ENCODE results near the gene TTC33. TPM values are rescaled to one million over a fixed set of nuclear protein-coding genes. Genes with fewer than 3 reads are reported as not detected.
A peak's percentile ranks its signal among the peaks of the same experiment; 100 is the strongest.

The TTC33 gene
- total and polyA plus RNA-seq, 9 donors: 13.4 to 23.1 (median 17.7) TPM

DNA sequence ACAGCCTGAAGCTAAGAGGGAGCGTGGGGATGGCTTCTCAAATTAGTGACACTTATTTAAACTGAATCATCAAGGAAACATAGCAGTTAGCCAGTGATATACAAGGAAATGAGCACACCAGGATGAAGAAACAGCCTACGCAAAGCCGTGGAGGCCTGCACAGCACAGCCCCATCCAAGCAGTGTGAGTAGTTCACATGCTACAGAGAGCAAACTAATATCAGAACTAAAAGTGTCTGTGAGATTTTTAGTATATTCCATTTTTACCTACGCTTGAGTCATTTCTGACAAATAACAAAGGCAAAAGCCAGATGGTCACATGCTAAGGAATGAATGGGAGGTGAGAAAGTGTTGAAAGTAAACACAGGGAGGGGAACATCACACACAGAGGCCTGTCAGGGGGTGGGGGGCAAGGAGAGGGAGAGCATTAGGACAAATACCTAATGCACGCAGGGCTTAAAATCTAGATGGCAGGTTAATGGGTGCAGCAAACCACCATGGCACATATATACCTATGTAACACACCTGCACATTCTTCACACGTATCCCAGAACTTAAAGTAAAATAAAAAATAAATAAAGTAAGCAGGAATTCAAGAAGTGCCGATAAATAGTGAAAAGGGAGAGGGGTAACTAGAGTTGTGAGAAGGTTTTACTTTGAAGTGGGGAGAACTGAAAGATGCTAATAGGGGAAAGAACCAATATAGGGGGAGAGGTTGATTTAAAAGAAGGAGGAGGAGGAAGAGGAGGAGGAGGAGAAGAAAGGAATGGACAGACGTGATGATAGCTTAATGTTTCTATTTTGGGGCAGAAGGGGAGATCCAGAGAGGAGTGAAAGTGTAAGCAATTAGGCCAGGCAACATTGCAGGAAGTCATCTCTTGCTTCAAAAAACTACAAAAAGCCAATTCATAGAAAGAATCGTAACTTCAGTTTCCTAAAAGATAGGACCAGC, 177.0 kb downstream of the TTC33 start:
- H3K27ac ChIP-seq (ENCODE audit: low read length): no peak overlapping the region

DNA sequence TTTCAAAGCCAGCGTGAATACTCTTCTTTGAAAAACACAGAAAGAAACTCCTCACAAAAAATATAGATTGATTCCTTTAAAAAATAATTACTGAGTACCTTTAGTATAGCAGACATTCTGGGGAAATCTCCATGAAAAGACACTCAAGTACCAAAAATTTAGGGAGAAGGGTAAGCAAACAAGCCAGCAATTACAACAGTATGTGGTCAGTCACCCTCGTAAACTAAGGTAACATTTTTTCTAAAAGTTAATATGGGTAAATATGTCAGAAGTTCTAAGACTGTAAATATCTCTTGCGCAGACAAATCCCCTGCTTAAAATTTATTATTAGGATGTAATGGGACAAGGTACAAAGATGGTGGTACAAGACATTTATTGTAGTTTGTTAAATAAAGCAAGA, 178.0 kb downstream of the TTC33 start:
- no peaks in the 10 kb centered on the region for H3K27me3 ChIP-seq (ENCODE audit: control insufficient read depth, insufficient read depth, low read length)
- no peak for DNase-seq
- no peaks in the 10 kb centered on the region for H3K36me3 ChIP-seq (ENCODE audit: control insufficient read depth, insufficient read depth, low read length)
- H3K4me1 ChIP-seq (ENCODE audit: control insufficient read depth, insufficient read depth, low read length): peaks cover 2% of the 10 kb centered on the region
- H3K27ac ChIP-seq (ENCODE audit: low read length): no peak overlapping the region
- no peaks in the 10 kb centered on the region for H3K9me3 ChIP-seq (replicated peaks; ENCODE audit: control insufficient read depth, low read depth, low read length)
- no CpG with 5 or more reads among the region's 3 CpGs for WGBS (ENCODE audit: insufficient coverage)
- H3K4me3 ChIP-seq (ENCODE audit: low read length): no peak overlapping the region

More for the DNA sequence above, 177.0 kb downstream of the TTC33 start:
- DNase-seq: no peak
- Histone ChIP-seq H3K36me3 (ENCODE audit: control insufficient read depth, insufficient read depth, low read length) (no peaks in the 10 kb centered on the region), H3K4me3 (ENCODE audit: low read length) (no peak overlapping the region), H3K9me3 (replicated peaks; ENCODE audit: control insufficient read depth, low read depth, low read length) (no peaks in the 10 kb centered on the region), H3K4me1 (ENCODE audit: control insufficient read depth, insufficient read depth, low read length) (no peaks in the 10 kb centered on the region), H3K27me3 (ENCODE audit: control insufficient read depth, insufficient read depth, low read length) (no peaks in the 10 kb centered on the region)
- WGBS (ENCODE audit: insufficient coverage): 58% methylated on average over 2 of the region's 9 CpGs

DNA sequence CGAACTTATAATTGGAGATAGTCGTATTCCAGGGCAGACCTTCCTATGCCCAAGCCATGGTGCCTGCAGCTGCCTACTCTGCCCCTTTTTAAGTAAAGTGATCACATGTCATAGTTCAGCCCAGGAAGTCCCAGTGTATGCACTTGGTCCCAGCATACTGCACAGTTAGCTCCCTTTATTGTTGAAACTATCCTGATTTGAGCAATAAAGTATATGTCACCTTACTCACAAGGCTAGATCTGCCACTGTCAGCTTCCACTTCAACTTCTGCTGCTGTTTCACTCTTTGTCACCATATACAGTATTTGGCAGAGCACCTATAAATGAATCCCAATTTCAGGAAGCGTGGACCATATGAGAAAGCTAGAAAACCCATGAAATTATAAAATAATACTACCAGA, 179.8 kb downstream of the TTC33 start:
- Histone ChIP-seq H3K4me1 (ENCODE audit: control insufficient read depth, insufficient read depth, low read length) (peaks cover 4% of the 10 kb centered on the region), H3K27me3 (ENCODE audit: control insufficient read depth, insufficient read depth, low read length) (no peaks in the 10 kb centered on the region), H3K36me3 (ENCODE audit: control insufficient read depth, insufficient read depth, low read length) (no peaks in the 10 kb centered on the region), H3K27ac (ENCODE audit: low read length) (no peak overlapping the region), H3K9me3 (replicated peaks; ENCODE audit: control insufficient read depth, low read depth, low read length) (no peaks in the 10 kb centered on the region), H3K4me3 (ENCODE audit: low read length) (no peak overlapping the region)
- WGBS (ENCODE audit: insufficient coverage): 60% methylated on average over 1 of the region's 3 CpGs
- DNase-seq: no peak

DNA sequence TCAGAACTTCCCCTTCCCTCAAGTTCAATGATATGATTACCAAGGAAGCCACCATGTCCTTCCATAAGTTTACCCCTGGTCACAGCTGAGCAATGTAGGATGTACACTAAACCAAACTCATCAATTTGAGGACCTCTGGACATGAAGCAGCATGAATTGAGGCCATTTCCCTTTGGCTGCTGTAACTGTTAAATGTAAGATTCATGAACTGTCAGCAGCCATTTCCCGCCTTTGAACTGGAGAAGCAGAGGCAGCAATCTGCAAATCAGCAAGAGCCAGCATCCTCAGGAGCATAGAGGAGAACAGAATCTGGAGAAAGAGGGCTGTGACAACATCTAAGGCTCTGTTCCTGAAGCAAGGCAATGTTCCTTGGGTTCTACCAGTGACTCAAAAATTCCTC, 180.3 kb downstream of the TTC33 start:
- 57% methylated on average over 1 of the region's 1 CpG for WGBS (ENCODE audit: insufficient coverage)
- Histone ChIP-seq H3K27me3 (ENCODE audit: control insufficient read depth, insufficient read depth, low read length) (no peaks in the 10 kb centered on the region), H3K4me3 (ENCODE audit: low read length) (no peak overlapping the region), H3K9me3 (replicated peaks; ENCODE audit: control insufficient read depth, low read depth, low read length) (no peaks in the 10 kb centered on the region), H3K4me1 (ENCODE audit: control insufficient read depth, insufficient read depth, low read length) (peaks cover 4% of the 10 kb centered on the region), H3K27ac (ENCODE audit: low read length) (no peak overlapping the region), H3K36me3 (ENCODE audit: control insufficient read depth, insufficient read depth, low read length) (no peaks in the 10 kb centered on the region)
- DNase-seq: no peak

DNA sequence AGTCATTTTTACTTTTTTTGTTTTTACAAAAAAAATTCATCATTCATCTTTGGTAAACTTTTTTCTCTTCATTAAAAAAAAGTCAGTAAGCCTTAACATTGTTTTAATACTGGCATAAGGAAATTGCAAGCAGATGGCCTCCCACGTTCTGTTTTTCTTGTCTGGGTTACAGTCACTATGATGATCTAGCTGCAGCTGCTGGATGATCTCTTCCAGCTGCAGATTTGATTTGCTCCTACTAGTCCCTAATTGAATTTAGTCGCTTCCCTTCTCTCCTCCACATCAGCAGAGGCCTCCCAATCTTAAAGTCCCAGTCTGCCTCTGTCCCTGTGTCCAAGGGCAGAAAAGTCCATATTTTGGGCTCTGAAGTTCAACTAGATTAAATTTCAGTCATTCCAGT, 182.8 kb downstream of the TTC33 start:
- H3K27ac ChIP-seq (ENCODE audit: low read length): peak overlapping the region; percentile 80
- WGBS (ENCODE audit: insufficient coverage): 16% methylated on average over 2 of the region's 2 CpGs
- H3K27me3 ChIP-seq (ENCODE audit: control insufficient read depth, insufficient read depth, low read length): no peaks in the 10 kb centered on the region
- no peak overlapping the region for H3K4me3 ChIP-seq (ENCODE audit: low read length)
- no peaks in the 10 kb centered on the region for H3K36me3 ChIP-seq (ENCODE audit: control insufficient read depth, insufficient read depth, low read length)
- peak; percentile 95 for DNase-seq
- H3K9me3 ChIP-seq (replicated peaks; ENCODE audit: control insufficient read depth, low read depth, low read length): no peaks in the 10 kb centered on the region
- peaks cover 4% of the 10 kb centered on the region for H3K4me1 ChIP-seq (ENCODE audit: control insufficient read depth, insufficient read depth, low read length)

DNA sequence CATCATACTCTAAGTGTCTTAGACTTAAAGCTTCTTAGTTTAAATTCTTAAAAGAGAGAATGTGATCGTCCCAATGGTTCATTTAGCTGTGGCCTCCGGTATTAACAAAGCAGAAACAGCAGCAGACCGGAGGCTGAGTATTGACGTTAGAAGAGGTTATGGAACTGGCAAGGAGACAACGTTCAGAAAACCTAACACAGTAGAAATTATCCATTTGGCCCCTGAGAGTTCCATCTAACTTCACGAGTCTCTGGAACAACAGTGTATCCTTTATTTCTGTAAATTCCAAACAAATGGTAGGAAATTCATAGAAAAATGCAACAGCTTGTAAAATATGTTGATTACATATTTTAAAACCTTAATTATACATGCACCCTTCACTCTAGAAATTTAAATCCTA, 183.4 kb downstream of the TTC33 start:
- H3K4me3 ChIP-seq (ENCODE audit: low read length): no peak overlapping the region
- peak; percentile 86 for DNase-seq
- H3K27me3 ChIP-seq (ENCODE audit: control insufficient read depth, insufficient read depth, low read length): no peaks in the 10 kb centered on the region
- no peaks in the 10 kb centered on the region for H3K9me3 ChIP-seq (replicated peaks; ENCODE audit: control insufficient read depth, low read depth, low read length)
- H3K27ac ChIP-seq (ENCODE audit: low read length): peak overlapping the region; percentile 80
- peaks cover 4% of the 10 kb centered on the region for H3K4me1 ChIP-seq (ENCODE audit: control insufficient read depth, insufficient read depth, low read length)
- no peaks in the 10 kb centered on the region for H3K36me3 ChIP-seq (ENCODE audit: control insufficient read depth, insufficient read depth, low read length)
- WGBS (ENCODE audit: insufficient coverage): no CpG with 5 or more reads among the region's 6 CpGs

DNA sequence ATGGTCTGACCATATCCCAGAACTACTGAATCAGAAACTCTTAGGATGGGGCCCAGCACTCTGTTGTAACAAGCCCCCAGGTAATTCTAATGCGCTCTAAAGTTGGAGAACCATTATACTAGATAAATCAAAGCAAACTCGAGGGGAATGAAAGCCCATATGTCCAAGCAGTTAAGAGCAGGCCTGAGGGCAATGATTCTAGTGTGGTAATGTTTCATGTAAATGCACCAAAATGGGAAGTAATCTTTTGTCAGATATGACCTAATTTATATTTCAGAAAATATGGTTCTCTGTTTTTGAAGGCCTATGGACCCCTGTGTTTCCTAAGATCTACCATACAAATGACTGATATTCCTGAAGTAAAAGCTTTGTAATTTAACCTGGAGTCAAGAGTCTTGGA, 184.0 kb downstream of the TTC33 start:
- no peaks in the 10 kb centered on the region for H3K9me3 ChIP-seq (replicated peaks; ENCODE audit: control insufficient read depth, low read depth, low read length)
- H3K4me3 ChIP-seq (ENCODE audit: low read length): no peak overlapping the region
- H3K4me1 ChIP-seq (ENCODE audit: control insufficient read depth, insufficient read depth, low read length): peaks cover 4% of the 10 kb centered on the region
- no peaks in the 10 kb centered on the region for H3K36me3 ChIP-seq (ENCODE audit: control insufficient read depth, insufficient read depth, low read length)
- H3K27me3 ChIP-seq (ENCODE audit: control insufficient read depth, insufficient read depth, low read length): no peaks in the 10 kb centered on the region
- no CpG with 5 or more reads among the region's 2 CpGs for WGBS (ENCODE audit: insufficient coverage)
- H3K27ac ChIP-seq (ENCODE audit: low read length): peak overlapping the region; percentile 80
- DNase-seq: no peak

DNA sequence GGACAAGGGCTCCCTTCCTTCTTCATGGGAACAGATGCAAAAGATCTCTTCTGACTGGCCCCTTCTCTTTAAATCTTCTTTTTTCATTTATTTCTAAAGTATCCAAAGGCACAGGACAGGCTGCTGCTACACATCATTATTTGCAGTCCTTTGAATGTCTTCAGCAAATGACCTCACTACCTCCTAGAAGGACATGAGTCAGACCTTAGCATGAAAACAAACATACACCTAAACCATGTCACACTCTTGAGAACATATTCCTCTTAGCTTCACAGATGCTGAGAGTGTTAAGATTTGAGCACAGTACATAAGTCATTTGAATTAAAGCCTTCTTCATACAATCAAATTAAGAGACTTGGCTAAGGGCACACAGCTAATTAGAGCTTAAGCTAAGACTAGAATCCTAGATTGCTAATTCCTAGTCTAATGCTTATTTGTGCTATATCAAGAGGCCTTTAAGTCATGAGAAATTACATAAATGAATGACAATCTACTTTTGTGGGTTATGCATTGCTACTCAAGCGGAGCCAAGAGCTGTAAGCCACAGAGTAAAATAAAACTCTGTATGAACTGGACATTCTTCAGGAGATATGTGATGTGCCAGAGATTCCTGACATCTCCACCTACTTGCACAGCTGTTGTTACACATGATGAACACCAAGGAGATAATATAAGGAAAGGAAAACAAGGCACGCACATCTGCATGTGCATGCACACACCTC, 185.2 kb downstream of the TTC33 start:
- Histone ChIP-seq H3K36me3 (ENCODE audit: control insufficient read depth, insufficient read depth, low read length) (no peaks in the 10 kb centered on the region), H3K4me1 (ENCODE audit: control insufficient read depth, insufficient read depth, low read length) (peaks cover 4% of the 10 kb centered on the region), H3K9me3 (replicated peaks; ENCODE audit: control insufficient read depth, low read depth, low read length) (no peaks in the 10 kb centered on the region), H3K27me3 (ENCODE audit: control insufficient read depth, insufficient read depth, low read length) (no peaks in the 10 kb centered on the region), H3K4me3 (ENCODE audit: low read length) (no peak overlapping the region), H3K27ac (ENCODE audit: low read length) (no peak overlapping the region)
- WGBS (ENCODE audit: insufficient coverage): no CpG with 5 or more reads among the region's 2 CpGs
- no peak for DNase-seq

DNA sequence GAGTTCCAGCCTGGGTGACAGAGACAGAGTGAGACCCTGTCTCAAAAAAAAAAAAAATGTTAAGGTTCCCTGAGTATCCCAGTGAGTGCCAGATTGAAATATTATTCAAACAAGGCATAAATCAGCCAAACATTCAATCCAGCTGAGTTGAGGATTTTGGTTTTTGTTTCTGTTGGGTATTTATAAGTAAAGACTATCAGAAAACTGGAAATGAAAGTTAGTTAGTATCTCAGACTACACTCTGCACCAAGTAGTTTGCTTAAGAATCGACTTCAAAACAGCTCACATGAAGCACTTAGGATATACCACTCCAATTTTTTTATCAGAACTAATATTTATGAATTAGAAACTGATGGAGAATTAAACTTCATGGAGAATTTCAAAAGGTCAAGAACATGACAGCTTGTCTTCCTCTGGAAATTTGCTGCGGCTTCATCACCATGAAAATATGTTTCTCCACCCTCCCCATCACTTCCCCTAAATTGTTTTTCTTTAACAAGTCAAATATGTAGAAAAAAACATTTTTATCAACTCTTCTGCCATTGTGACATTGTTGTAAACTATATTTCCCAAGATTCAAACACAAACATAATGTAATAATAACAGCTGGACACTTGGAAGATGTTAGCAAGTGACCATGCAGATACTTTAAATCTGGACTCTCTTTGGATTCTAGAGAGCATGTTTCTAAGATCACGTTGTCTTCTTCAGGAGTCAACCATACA, 186.1 kb downstream of the TTC33 start:
- Histone ChIP-seq H3K4me3 (ENCODE audit: low read length) (no peak overlapping the region), H3K4me1 (ENCODE audit: control insufficient read depth, insufficient read depth, low read length) (peaks cover 4% of the 10 kb centered on the region), H3K36me3 (ENCODE audit: control insufficient read depth, insufficient read depth, low read length) (no peaks in the 10 kb centered on the region), H3K9me3 (replicated peaks; ENCODE audit: control insufficient read depth, low read depth, low read length) (no peaks in the 10 kb centered on the region), H3K27ac (ENCODE audit: low read length) (no peak overlapping the region), H3K27me3 (ENCODE audit: control insufficient read depth, insufficient read depth, low read length) (no peaks in the 10 kb centered on the region)
- peak; percentile 17 for DNase-seq
- no CpG with 5 or more reads among the region's 3 CpGs for WGBS (ENCODE audit: insufficient coverage)

DNA sequence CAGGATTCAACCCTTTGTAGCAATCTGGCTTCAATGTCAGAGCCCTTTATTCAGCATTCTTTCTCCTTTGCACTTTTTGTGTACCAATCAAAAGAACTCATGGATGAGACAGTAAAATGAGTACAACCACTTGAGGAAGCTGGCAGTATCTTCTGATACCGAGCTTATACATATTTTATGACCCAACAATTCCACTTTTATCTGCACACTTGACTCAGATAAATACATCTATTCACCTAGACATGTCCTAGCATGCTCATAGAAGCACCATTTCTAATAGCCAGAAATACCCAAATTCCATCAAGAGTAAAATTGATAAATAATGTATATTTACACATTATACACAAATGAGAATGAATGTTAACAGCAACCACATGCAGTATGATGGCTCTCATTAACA, 187.2 kb downstream of the TTC33 start:
- H3K4me3 ChIP-seq (ENCODE audit: low read length): no peak overlapping the region
- H3K27me3 ChIP-seq (ENCODE audit: control insufficient read depth, insufficient read depth, low read length): no peaks in the 10 kb centered on the region
- H3K4me1 ChIP-seq (ENCODE audit: control insufficient read depth, insufficient read depth, low read length): peaks cover 4% of the 10 kb centered on the region
- H3K36me3 ChIP-seq (ENCODE audit: control insufficient read depth, insufficient read depth, low read length): no peaks in the 10 kb centered on the region
- no CpG with 5 or more reads among the region's 1 CpG for WGBS (ENCODE audit: insufficient coverage)
- no peak for DNase-seq
- no peaks in the 10 kb centered on the region for H3K9me3 ChIP-seq (replicated peaks; ENCODE audit: control insufficient read depth, low read depth, low read length)
- no peak overlapping the region for H3K27ac ChIP-seq (ENCODE audit: low read length)
